Measurements from ENCODE around the gene LRRC52. TPM values are rescaled to one million over a fixed set of nuclear protein-coding genes. Genes with fewer than 3 reads are reported as not detected.

The LRRC52 gene
- total and polyA plus RNA-seq, 2 of the 13 experiments (the other 11 are each of a cell fraction or from before 2014, with no cell fraction given): not detected

GRCh38 chr1:165542647-165543046 is 1.2 kb upstream of the LRRC52 start:
- peaks cover 0 to 4% of the 10 kb centered on the region in 2 experiments; a peak in 1 of 5 replicates for H3K27me3 ChIP-seq (ENCODE audit: control insufficient read depth in 1 of 2, insufficient read depth in 2 of 2, low read length in 2 of 2)
- no peak for DNase-seq (ENCODE audit: low spot score)
- no peaks in the 10 kb centered on the region for H3K36me3 ChIP-seq (replicated peaks in 1 of 2; ENCODE audit: control insufficient read depth in 1 of 2, insufficient read depth in 2 of 2, low read length in 2 of 2)
- ChIA-PET CTCF (ENCODE audit: low intra/inter-chr PET ratio, low total read pairs) (no interaction called here), POLR2A (no interaction called here)
- H3K4me2 ChIP-seq (ENCODE audit: low read depth, low read length): no peak overlapping the region
- no peak overlapping the region for H3K9ac ChIP-seq (ENCODE audit: insufficient read depth, low read depth, low read length)
- peak; percentile 25 to 81; a peak in 3 of 4 replicates for TF ChIP-seq MAFK (conservative IDR thresholded peaks at IDR 0.05 in 1 of 2, IDR thresholded peaks at IDR 0.05 in 1 of 2; ENCODE audit: low read length in 2 of 2)
- TF ChIP-seq MAFF (IDR thresholded peaks at IDR 0.05; ENCODE audit: low read depth, low read length): peak; percentile 67
- no peak for TF ChIP-seq ZNF296 (CRISPR knock-in tag; conservative IDR thresholded peaks at IDR 0.05)
- H4K20me1 ChIP-seq (ENCODE audit: insufficient read depth, low read length): no peaks in the 10 kb centered on the region
- H3K27ac ChIP-seq (ENCODE audit: extremely low read length, insufficient read depth, low read length): no peak overlapping the region
- no TSS peak for BruUV-seq (replicated peaks)
- H3K79me2 ChIP-seq (ENCODE audit: insufficient read depth, low read length): no peaks in the 10 kb centered on the region
- in situ Hi-C loops (cut with HindIII; ENCODE audit: extremely low pct_ligation_motif_present, low pct_unique_long_range_greater_than_20kb): no loop called here
- ATAC-seq: no peak
- H2AFZ ChIP-seq (ENCODE audit: low read length): no peak overlapping the region
- no peak overlapping the region for H3K4me3 ChIP-seq (replicated peaks in 1 of 3; ENCODE audit: insufficient read depth in 1 of 3, low read depth in 2 of 3, low read length in 3 of 3)
- H3K9me3 ChIP-seq (ENCODE audit: low read length): no peaks in the 10 kb centered on the region
- peaks cover 6% of the 10 kb centered on the region; the same call in 1 of the 2 replicates for H3K4me1 ChIP-seq (ENCODE audit: insufficient read depth, low read length)
- WGBS (ENCODE audit: low lambda C conversion rate): 0% methylated on average over 1 of the region's 1 CpG
- intact Hi-C loops (cut with micrococcal nuclease; ENCODE audit: unreplicated experiment): no loop called here
- FAIRE-seq: no peak

- ATAC-seq: no peak
- intact Hi-C loops (cut with micrococcal nuclease; ENCODE audit: unreplicated experiment) (no loop called here), in situ Hi-C loops (cut with HindIII; ENCODE audit: extremely low pct_ligation_motif_present, low pct_unique_long_range_greater_than_20kb) (no loop called here)
- no peaks in the 10 kb centered on the region for H3K36me3 ChIP-seq (replicated peaks in 1 of 2; ENCODE audit: control insufficient read depth in 1 of 2, insufficient read depth in 2 of 2, low read length in 2 of 2)
- H3K4me3 ChIP-seq (replicated peaks in 1 of 3; ENCODE audit: insufficient read depth in 1 of 3, low read depth in 2 of 3, low read length in 3 of 3): no peak overlapping the region
- 0 out of 5 replicates have a peak, but pooled peaks cover 0 to 4% of the 10 kb centered on the region in 2 experiments for H3K27me3 ChIP-seq (ENCODE audit: control insufficient read depth in 1 of 2, insufficient read depth in 2 of 2, low read length in 2 of 2)
- H3K9ac ChIP-seq (ENCODE audit: insufficient read depth, low read depth, low read length): no peak overlapping the region
- POLR2A ChIA-PET: no interaction called here
- FAIRE-seq: no peak
- no peak overlapping the region for H3K27ac ChIP-seq (ENCODE audit: extremely low read length, insufficient read depth, low read length)
- no peak overlapping the region for H3K4me2 ChIP-seq (ENCODE audit: low read depth, low read length)
- TF ChIP-seq ZNF629 (CRISPR knock-in tag; conservative IDR thresholded peaks at IDR 0.05): 0 out of 2 replicates have a peak, but pooled peaks have one; percentile 16
- no peak for TF ChIP-seq SKI (IDR thresholded peaks at IDR 0.05; ENCODE audit: partially characterized antibody)
- CTCF ChIA-PET (ENCODE audit: low intra/inter-chr PET ratio, low total read pairs): no interaction called here
- no TSS peak for BruUV-seq (replicated peaks)
- DNase-seq (ENCODE audit: low spot score): no peak
- H4K20me1 ChIP-seq (ENCODE audit: insufficient read depth, low read length): no peaks in the 10 kb centered on the region
- no peaks in the 10 kb centered on the region for H3K9me3 ChIP-seq (ENCODE audit: low read length)
- H2AFZ ChIP-seq (ENCODE audit: low read length): no peak overlapping the region
- peaks cover 6% of the 10 kb centered on the region; the same call in 1 of the 2 replicates for H3K4me1 ChIP-seq (ENCODE audit: insufficient read depth, low read length)
- no peaks in the 10 kb centered on the region for H3K79me2 ChIP-seq (ENCODE audit: insufficient read depth, low read length)
Observed at GRCh38 chr1:165544996-165545395, 1.2 kb downstream of the LRRC52 start.

Data from HepG2 (cell line).